ENCODE data around the gene BIRC3.

DNA sequence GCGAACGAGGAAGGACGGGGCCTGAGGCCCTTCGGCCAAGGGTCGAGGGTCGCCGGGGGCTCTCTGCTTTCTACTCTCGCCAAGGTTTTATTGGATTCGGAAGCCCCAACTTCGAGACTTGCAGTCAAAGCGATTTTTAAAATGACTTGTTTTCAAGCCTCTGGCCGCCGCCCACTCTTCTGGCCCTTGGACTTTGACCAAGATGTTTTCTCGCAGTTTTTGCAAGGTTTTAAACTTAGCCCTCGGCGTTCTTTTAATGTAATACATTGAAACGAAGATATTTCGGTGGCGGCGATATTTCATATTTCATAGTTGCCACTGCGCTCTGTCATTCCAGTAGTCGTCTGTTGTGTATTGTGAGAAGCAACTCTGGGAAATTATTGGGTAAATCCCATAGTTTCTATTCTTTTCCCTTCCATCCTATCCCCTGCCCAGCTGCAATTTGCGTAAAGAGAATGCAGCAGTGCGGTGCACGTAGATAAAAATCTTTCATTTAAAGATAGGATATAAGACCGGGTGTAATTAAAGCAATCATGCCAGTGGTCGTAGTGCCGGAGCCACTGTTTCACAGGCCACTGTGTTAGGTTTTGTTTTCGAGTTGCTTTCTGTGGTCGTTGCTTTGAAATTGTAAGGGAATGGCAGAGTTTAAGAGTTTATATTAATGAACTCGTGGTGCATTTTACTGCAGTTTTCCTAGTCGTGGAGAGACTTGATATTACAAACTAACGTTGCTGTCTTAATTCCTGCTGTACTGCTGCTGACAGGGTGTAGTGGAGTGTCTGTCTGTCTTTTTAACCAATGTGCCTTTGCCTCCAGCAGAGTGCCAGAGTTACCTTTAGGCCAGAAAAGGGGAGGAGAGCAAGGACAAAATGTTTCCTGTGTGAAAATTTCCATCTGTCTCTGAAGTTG lies 30.4 kb downstream of the BIRC3 start:
- TF ChIP-seq EP300 (conservative IDR thresholded peaks at IDR 0.05; ENCODE audit: poor library complexity, severe bottlenecking) (no peak), POLR2AphosphoS5 (IDR thresholded peaks at IDR 0.05) (no peak), EZH2 (IDR thresholded peaks at IDR 0.05; ENCODE audit: borderline replicate concordance, insufficient read depth, low read length, poor library complexity, severe bottlenecking) (no peak), TAF1 (IDR thresholded peaks at IDR 0.05; ENCODE audit: low read depth) (no peak), MXI1 (conservative IDR thresholded peaks at IDR 0.05; ENCODE audit: poor library complexity, severe bottlenecking) (no peak), RAD21 (conservative IDR thresholded peaks at IDR 0.05) (no peak), SMC3 (conservative IDR thresholded peaks at IDR 0.05; ENCODE audit: poor library complexity) (no peak)
- TF ChIP-seq, protein P1, sequence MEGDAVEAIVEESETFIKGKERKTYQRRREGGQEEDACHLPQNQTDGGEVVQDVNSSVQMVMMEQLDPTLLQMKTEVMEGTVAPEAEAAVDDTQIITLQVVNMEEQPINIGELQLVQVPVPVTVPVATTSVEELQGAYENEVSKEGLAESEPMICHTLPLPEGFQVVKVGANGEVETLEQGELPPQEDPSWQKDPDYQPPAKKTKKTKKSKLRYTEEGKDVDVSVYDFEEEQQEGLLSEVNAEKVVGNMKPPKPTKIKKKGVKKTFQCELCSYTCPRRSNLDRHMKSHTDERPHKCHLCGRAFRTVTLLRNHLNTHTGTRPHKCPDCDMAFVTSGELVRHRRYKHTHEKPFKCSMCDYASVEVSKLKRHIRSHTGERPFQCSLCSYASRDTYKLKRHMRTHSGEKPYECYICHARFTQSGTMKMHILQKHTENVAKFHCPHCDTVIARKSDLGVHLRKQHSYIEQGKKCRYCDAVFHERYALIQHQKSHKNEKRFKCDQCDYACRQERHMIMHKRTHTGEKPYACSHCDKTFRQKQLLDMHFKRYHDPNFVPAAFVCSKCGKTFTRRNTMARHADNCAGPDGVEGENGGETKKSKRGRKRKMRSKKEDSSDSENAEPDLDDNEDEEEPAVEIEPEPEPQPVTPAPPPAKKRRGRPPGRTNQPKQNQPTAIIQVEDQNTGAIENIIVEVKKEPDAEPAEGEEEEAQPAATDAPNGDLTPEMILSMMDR (IDR thresholded peaks at IDR 0.05; ENCODE audit: poor library complexity, severe bottlenecking) = no peak
- TF ChIP-seq, protein P2, sequence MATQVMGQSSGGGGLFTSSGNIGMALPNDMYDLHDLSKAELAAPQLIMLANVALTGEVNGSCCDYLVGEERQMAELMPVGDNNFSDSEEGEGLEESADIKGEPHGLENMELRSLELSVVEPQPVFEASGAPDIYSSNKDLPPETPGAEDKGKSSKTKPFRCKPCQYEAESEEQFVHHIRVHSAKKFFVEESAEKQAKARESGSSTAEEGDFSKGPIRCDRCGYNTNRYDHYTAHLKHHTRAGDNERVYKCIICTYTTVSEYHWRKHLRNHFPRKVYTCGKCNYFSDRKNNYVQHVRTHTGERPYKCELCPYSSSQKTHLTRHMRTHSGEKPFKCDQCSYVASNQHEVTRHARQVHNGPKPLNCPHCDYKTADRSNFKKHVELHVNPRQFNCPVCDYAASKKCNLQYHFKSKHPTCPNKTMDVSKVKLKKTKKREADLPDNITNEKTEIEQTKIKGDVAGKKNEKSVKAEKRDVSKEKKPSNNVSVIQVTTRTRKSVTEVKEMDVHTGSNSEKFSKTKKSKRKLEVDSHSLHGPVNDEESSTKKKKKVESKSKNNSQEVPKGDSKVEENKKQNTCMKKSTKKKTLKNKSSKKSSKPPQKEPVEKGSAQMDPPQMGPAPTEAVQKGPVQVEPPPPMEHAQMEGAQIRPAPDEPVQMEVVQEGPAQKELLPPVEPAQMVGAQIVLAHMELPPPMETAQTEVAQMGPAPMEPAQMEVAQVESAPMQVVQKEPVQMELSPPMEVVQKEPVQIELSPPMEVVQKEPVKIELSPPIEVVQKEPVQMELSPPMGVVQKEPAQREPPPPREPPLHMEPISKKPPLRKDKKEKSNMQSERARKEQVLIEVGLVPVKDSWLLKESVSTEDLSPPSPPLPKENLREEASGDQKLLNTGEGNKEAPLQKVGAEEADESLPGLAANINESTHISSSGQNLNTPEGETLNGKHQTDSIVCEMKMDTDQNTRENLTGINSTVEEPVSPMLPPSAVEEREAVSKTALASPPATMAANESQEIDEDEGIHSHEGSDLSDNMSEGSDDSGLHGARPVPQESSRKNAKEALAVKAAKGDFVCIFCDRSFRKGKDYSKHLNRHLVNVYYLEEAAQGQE (IDR thresholded peaks at IDR 0.05; ENCODE audit: borderline replicate concordance) = no peak

Measured in neural cell (in vitro differentiated cells).